SU-DHL-6 (cell line): ENCODE results near the gene MDM4.

Source experiments
- H2AFZ ChIP-seq: fragments of 200-600 bp; sonication (generic); 2 replicates; pipeline ENCODE4 v1.6.1; 2014; ENCODE audit warnings: low read depth, mild to moderate bottlenecking, moderate library complexity, mixed read lengths, antibody characterized with exemption, low read length; ENCODE audit not compliant: severe bottlenecking
- H3F3A ChIP-seq: fragments of 200-600 bp; shearing (Covaris generic); 2 replicates; pipeline ENCODE4 v1.6.0; 2016; ENCODE audit warnings: antibody characterized with exemption, mild to moderate bottlenecking; ENCODE audit not compliant: insufficient read depth
- H3K27ac ChIP-seq: fragments of 200-600 bp; sonication (generic); 2 replicates; pipeline ENCODE4 v1.5.1; 2016; ENCODE audit warnings: low read depth, mild to moderate bottlenecking, low read length, moderate library complexity, mixed read lengths
- H3K27me3 ChIP-seq: fragments of 200-600 bp; sonication (generic), shearing (Covaris generic); 2 replicates; pipeline ENCODE4 v1.6.0; 2014; ENCODE audit warnings: mild to moderate bottlenecking, low read length
- H3K36me3 ChIP-seq: fragments of 200-600 bp; sonication (generic); 2 replicates; pipeline ENCODE4 v1.6.1; 2014; ENCODE audit warnings: mild to moderate bottlenecking, low read length, mixed read lengths
- H3K4me2 ChIP-seq: fragments of 300-600, 200-600 bp; shearing (Covaris generic), sonication (generic); 2 replicates; pipeline ENCODE4 v1.6.0; 2014; ENCODE audit warnings: low read length, low read depth, mild to moderate bottlenecking; ENCODE audit not compliant: poor library complexity, severe bottlenecking
- H3K4me3 ChIP-seq: fragments of 200-600 bp; sonication (generic); 2 replicates; pipeline ENCODE4 v1.5.1; 2014; ENCODE audit warnings: antibody characterized with exemption, low read length, mild to moderate bottlenecking, mixed read lengths; ENCODE audit not compliant: insufficient read depth, poor library complexity, severe bottlenecking
- H3K79me2 ChIP-seq: fragments of 200-600 bp; sonication (generic); 2 replicates; pipeline ENCODE4 v1.6.1; 2014; ENCODE audit warnings: mild to moderate bottlenecking, low read length, moderate library complexity; ENCODE audit not compliant: insufficient read depth
- H3K9ac ChIP-seq: fragments of 200-600 bp; sonication (generic); 2 replicates; pipeline ENCODE4 v1.7.0; 2014; ENCODE audit warnings: mild to moderate bottlenecking, low read length
- H3K9me2 ChIP-seq: fragments of 200-600 bp; sonication (generic); replicated peaks from 2 replicates; pipeline ENCODE4 v1.6.1; 2014; ENCODE audit warnings: low read length; ENCODE audit not compliant: insufficient read depth
- H3K9me3 ChIP-seq: fragments of 200-600 bp; sonication (generic); 2 replicates; pipeline ENCODE4 v1.6.1; 2014; ENCODE audit warnings: low read length, mixed read lengths; ENCODE audit not compliant: insufficient read depth
- H4K20me1 ChIP-seq: fragments of 200-600 bp; sonication (generic); 2 replicates; pipeline ENCODE4 v1.6.1; 2014; ENCODE audit warnings: low read depth, mild to moderate bottlenecking, antibody characterized with exemption, low read length, moderate library complexity, mixed read lengths
- EZH2phosphoT487 ChIP-seq: fragments of 200-600 bp; sonication (generic), shearing (Covaris generic); conservative IDR thresholded peaks from 2 replicates; pipeline ENCODE4 v1.6.1; 2018; ENCODE audit warnings: mild to moderate bottlenecking, antibody characterized with exemption, low read length, moderate library complexity, mixed read lengths
- TF ChIP-seq, protein P1 (sequence below): fragments of 200-600 bp; sonication (generic); IDR thresholded peaks from one replicate; pipeline ENCODE4 v1.5.1; 2017; ENCODE audit warnings: antibody characterized with exemption, mild to moderate bottlenecking, low read length, moderate library complexity; ENCODE audit not compliant: insufficient read depth, poor library complexity, severe bottlenecking

Gene MDM4

GRCh38 chr1:204599596-204599995 is 83.4 kb downstream of the MDM4 start:
- no peak overlapping the region for H2AFZ ChIP-seq
- H3K27me3 ChIP-seq, result no peaks in the 10 kb centered on the region
- no peaks in the 10 kb centered on the region for H4K20me1 ChIP-seq
- H3K9me3 ChIP-seq, result no peaks in the 10 kb centered on the region
- H3K4me2 ChIP-seq, result no peak overlapping the region
- no peaks in the 10 kb centered on the region for H3K36me3 ChIP-seq
- TF ChIP-seq EZH2phosphoT487, result no peak
- TF ChIP-seq, protein P1, sequence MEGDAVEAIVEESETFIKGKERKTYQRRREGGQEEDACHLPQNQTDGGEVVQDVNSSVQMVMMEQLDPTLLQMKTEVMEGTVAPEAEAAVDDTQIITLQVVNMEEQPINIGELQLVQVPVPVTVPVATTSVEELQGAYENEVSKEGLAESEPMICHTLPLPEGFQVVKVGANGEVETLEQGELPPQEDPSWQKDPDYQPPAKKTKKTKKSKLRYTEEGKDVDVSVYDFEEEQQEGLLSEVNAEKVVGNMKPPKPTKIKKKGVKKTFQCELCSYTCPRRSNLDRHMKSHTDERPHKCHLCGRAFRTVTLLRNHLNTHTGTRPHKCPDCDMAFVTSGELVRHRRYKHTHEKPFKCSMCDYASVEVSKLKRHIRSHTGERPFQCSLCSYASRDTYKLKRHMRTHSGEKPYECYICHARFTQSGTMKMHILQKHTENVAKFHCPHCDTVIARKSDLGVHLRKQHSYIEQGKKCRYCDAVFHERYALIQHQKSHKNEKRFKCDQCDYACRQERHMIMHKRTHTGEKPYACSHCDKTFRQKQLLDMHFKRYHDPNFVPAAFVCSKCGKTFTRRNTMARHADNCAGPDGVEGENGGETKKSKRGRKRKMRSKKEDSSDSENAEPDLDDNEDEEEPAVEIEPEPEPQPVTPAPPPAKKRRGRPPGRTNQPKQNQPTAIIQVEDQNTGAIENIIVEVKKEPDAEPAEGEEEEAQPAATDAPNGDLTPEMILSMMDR, result no peak
- H3K9ac ChIP-seq, result no peak overlapping the region
- H3K79me2 ChIP-seq, result no peaks in the 10 kb centered on the region
- H3F3A ChIP-seq, result no peaks in the 10 kb centered on the region
- H3K9me2 ChIP-seq, result no peaks in the 10 kb centered on the region
- no peak overlapping the region for H3K27ac ChIP-seq
- no peak overlapping the region for H3K4me3 ChIP-seq

- no peak overlapping the region for H3K9ac ChIP-seq
- H2AFZ ChIP-seq, result no peak overlapping the region
- no peaks in the 10 kb centered on the region for H3K9me2 ChIP-seq
- no peaks in the 10 kb centered on the region for H3F3A ChIP-seq
- TF ChIP-seq, protein P1, result no peak
- no peak for TF ChIP-seq EZH2phosphoT487
- no peak overlapping the region for H3K4me3 ChIP-seq
- H3K27me3 ChIP-seq, result no peaks in the 10 kb centered on the region
- H3K79me2 ChIP-seq, result no peaks in the 10 kb centered on the region
- no peak overlapping the region for H3K27ac ChIP-seq
- H3K4me2 ChIP-seq, result no peak overlapping the region
- no peaks in the 10 kb centered on the region for H4K20me1 ChIP-seq
- no peaks in the 10 kb centered on the region for H3K36me3 ChIP-seq
- H3K9me3 ChIP-seq, result no peaks in the 10 kb centered on the region
Measured at GRCh38 chr1:204600203-204600602, 84.0 kb downstream of the MDM4 start.

DNA sequence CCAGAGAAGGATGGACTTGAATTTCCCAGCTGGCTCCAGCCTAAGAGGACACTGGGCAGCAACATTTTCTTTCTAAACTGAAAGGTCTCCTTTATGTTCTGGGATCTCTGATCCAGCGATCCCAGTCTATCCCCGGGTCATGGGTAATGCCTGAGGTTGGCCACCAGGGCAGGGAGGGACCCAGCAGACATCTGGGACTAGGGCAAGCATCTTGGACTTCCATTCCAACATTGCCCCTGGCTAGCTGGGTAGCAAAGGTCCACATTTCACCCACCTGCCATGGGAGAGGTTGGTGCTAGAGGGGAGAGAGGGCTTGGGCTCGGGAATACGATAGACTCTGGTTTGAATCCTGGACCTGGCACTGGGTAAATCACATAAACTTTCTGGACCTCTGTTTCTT is 84.8 kb downstream of the MDM4 start:
- H3K79me2 ChIP-seq, result no peaks in the 10 kb centered on the region
- H3K9me2 ChIP-seq, result no peaks in the 10 kb centered on the region
- H3K9ac ChIP-seq, result no peak overlapping the region
- TF ChIP-seq, protein P1, result no peak
- no peak for TF ChIP-seq EZH2phosphoT487
- H3F3A ChIP-seq, result no peaks in the 10 kb centered on the region
- no peak overlapping the region for H3K4me2 ChIP-seq
- H3K4me3 ChIP-seq, result no peak overlapping the region
- no peaks in the 10 kb centered on the region for H3K36me3 ChIP-seq
- H3K27me3 ChIP-seq, result no peaks in the 10 kb centered on the region
- no peak overlapping the region for H2AFZ ChIP-seq
- no peaks in the 10 kb centered on the region for H3K9me3 ChIP-seq
- H3K27ac ChIP-seq, result no peak overlapping the region
- H4K20me1 ChIP-seq, result no peaks in the 10 kb centered on the region
